Activated CD4-positive, alpha-beta T cell treated with anti-CD3 and anti-CD28 coated beads, Interleukin-10, Interleukin-2, amounts not matched to agents 100 ng/mL and 50 ng/mL, durations not matched to agents 16 hours and 8 hours (primary cell): Measurements from ENCODE around the gene GJB5.
"Not testable (repeated sequence)": the region's sequence is repeated elsewhere in the genome, so short reads cannot be mapped to it uniquely, and the experiment has no call there.

ENCODE experiments used
- DNase-seq: peaks from one replicate; pipeline ENCODE4 v3.0.0-alpha.2; 2020

GJB5 gene

DNA sequence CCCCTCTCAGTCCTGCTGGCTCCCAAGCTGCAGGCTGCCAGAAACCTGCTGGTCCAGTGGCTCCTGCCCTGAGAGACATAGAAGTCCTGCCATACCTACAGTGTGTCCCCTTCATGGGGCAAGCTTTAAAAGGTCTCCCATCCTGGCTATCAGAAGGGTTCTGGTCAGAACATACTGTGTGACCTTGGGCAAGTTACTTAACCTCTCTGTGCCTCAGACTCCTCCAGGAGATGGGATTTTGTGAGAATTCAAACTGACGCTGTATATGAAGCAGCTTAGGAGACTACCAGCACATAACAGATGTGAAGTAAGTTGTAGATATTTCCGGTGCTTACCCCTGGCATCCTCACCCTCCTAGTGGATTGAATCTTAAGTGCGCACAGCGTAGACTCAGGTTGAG, 8.7 kb upstream of the GJB5 start:
- no peak for DNase-seq

GRCh38 chr1:34746785-34747637, 7.8 kb upstream of the GJB5 start:
- no peak for DNase-seq

- DNase-seq: no peak
Observed at GRCh38 chr1:34747638-34747941, 7.3 kb upstream of the GJB5 start.

GRCh38 chr1:34749992-34750391, 4.9 kb upstream of the GJB5 start:
- DNase-seq: no peak

GRCh38 chr1:34750610-34751009, 4.2 kb upstream of the GJB5 start:
- no peak for DNase-seq

DNA sequence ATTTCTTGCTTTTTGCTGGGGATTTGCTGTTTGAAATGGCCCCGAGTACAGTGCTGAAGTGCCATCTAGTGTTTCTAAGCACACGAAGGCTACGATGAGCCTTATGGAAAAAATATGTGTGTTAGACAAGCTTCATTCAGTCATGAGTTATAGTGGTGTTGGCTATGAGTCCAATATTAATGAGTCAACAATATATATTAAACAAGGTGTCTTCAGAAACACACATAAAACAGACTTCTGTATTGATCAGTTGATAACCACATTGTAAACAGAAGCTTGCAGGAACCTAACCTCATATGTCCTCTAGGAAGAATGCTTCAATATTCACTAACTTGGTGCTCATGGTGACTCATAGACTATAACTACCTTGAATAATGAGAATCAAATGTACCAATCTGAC, 1.7 kb upstream of the GJB5 start:
- no peak for DNase-seq

DNA sequence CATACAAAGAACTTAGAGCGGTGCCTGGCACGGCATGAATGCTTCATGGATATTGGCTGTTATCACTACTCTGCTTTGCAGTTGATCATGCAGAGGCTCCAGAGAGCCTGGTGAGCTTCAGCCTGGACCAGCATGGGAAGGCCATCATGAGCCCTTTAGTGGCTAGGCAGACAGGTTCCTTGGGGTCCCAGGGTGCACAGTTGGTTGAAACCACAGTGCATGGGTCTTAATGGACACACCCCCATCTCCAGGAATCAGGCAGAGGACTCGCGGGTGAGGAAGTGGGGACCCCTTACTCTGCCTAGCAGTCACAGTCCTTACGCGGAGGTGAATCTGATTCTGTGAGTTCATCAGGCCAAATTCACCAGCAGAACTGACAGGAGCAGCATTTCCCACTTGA, 1.1 kb downstream of the GJB5 start:
- no peak for DNase-seq

DNA sequence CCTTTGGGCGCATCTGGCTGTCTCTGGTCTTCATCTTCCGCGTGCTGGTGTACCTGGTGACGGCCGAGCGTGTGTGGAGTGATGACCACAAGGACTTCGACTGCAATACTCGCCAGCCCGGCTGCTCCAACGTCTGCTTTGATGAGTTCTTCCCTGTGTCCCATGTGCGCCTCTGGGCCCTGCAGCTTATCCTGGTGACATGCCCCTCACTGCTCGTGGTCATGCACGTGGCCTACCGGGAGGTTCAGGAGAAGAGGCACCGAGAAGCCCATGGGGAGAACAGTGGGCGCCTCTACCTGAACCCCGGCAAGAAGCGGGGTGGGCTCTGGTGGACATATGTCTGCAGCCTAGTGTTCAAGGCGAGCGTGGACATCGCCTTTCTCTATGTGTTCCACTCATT, 2.5 kb downstream of the GJB5 start:
- DNase-seq: no peak

- DNase-seq: no peak
Observed at GRCh38 chr1:34758751-34759150, 3.9 kb downstream of the GJB5 start.

DNA sequence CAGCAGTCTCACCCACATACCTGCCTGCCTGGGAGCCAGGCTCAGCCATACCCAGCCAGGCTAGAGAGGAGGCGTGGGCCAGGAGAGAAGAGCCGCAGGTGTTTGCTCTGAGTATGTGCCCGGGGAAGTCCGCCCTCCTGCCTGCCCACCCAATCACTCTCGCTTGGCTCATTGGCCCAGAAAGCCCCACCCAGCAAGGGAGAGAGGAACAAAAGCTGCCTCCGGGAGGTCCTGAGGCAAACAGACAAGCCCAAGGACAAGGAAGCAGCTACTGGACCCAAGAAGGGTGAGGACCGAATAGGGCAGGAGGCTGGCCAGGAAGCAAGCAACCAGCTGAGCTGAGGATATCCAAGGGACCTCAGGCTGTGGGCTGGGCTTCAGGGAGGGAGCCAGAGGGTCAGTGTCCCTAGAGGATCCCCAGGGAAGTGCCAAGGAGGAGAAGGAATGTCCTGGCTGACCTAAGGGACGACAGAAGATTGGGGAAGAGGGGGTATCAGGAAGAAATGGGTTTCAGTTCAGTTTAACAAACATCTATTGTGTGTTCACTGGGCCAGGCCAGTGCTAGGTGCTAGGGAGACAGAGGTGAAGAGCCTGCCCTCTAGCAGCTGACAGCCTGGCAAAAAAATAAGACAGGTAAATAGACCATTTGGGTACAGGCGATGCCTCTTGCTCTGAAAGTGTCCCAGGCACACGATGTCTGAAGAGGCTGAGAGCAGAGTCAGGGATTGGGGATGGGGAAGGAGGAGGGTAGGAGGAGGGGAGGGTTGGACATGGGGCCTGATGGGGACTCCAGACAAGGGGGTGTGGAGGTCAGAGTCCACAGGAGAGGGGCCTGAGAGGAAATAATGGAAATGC, 4.9 kb downstream of the GJB5 start, which contains the start of gene GJB4:
TSS of gene GJB4 (plus strand) at position 238 of the 855 bp plus-strand sequence. CDS start 1,515 bp downstream, outside the sequence.
- no peak for DNase-seq

DNA sequence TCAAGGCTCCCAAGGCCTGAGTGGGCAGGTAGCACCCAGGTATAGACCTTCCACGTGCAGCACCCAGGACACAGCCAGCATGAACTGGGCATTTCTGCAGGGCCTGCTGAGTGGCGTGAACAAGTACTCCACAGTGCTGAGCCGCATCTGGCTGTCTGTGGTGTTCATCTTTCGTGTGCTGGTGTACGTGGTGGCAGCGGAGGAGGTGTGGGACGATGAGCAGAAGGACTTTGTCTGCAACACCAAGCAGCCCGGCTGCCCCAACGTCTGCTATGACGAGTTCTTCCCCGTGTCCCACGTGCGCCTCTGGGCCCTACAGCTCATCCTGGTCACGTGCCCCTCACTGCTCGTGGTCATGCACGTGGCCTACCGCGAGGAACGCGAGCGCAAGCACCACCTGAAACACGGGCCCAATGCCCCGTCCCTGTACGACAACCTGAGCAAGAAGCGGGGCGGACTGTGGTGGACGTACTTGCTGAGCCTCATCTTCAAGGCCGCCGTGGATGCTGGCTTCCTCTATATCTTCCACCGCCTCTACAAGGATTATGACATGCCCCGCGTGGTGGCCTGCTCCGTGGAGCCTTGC, 6.4 kb downstream of the GJB5 start:
- DNase-seq: no peak

- no peak for DNase-seq
Observed at GRCh38 chr1:34761776-34762307, 7.0 kb downstream of the GJB5 start.

DNA sequence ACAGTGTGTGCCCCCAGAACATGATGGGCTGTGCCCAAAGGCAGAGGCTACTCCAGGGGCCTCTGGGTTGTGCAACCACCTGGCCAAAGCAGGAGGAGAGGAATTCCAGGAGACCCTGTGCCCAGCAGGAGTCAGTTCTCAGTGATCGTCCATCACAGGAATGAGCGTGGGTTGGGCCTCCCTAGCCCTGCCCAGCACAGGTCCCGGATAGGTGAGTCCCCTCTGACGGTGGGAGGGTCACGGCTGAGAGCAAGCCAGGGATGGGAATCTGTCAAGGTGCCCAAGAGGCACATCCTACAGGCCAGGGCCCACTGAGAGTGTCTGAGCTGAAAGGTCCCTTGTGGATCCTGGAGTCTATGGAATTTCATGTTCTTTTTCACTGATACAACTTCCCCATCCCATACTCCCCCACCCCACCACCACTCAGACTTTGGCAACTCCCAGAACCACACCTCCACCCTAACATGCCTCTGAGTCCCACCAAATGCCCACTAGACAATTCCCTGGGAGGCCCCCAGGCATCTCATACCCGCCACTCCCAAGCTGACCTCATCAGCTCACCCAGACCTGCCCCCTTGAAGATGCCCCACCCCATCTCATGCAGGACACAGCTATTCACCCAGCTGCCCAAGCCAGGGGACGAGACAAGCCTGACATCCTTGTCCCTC, 7.8 kb downstream of the GJB5 start:
- DNase-seq: no peak

- no peak for DNase-seq
Observed at GRCh38 chr1:34763142-34763781, 8.4 kb downstream of the GJB5 start.

DNA sequence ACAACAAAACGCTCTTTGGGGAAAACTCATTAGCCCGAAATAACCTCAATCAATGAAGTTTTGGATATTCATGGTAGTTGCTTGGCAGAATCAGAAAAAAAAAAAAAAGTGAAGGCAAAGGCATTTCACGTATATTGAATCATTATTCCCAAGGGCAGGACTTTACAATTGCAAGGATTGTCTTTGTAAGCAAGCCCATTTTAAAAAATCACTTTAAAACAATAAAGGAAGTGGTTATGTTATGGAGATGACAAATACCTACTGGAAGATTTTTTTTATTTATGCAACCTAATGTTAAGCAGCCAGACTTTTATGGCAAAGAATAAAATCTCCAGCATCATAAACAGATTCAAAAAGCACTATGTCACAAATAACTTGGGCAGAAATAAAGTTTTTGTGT, 14.0 kb downstream of the GJB5 start:
- DNase-seq: no peak

DNA sequence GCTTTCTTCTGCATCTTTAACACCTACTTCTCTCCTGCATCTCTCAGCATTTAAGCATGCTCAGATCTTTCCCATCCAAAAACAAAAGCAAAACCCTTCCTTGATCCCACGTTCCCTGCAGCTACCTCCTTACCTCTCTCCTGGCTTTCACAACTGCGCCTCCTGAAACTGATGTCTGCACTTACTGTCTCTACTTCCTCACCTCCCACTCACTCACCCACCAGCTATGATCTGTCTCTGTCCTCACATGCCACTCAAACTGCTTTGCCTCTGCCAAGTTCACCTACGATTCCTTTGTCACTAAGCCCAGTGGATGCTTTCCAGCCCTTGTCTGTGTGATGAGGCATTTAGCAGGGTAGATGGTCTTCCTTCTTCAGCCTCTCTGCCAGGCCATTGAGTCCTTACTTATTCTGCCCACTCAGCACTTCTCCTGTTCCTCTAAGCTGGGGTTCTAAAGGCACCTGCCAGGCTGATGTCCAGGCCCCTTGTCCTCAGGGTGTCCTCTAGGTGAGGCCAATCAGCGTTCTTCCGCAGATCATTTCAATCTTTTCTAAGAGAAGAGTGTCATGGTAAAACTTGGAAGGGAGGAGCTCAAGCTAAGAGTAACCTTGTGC, 16.2 kb downstream of the GJB5 start:
- DNase-seq: no peak

- no peak for DNase-seq
Observed at GRCh38 chr1:34771573-34772371, 16.9 kb downstream of the GJB5 start.

DNA sequence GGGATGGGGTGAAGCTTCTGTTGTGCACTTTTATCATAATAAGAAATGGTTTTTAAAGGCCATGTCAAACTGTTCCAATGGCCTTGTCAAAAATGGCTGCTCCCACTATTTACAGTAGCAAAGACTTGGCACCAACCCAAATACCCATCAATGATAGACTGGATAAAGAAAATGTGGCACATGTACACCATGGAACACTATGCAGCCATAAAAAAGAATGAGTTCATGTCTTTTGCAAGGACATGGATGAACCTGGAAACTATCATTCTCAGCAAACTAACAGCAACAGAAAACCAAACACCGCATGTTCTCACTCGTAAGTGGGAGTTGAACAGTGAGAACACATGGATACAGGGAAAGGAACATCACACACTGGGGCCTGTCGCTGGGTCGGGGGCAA, 18.3 kb downstream of the GJB5 start:
- not testable (repeated sequence) for DNase-seq

GRCh38 chr1:34774957-34775356, 20.1 kb downstream of the GJB5 start:
- DNase-seq: no peak

DNA sequence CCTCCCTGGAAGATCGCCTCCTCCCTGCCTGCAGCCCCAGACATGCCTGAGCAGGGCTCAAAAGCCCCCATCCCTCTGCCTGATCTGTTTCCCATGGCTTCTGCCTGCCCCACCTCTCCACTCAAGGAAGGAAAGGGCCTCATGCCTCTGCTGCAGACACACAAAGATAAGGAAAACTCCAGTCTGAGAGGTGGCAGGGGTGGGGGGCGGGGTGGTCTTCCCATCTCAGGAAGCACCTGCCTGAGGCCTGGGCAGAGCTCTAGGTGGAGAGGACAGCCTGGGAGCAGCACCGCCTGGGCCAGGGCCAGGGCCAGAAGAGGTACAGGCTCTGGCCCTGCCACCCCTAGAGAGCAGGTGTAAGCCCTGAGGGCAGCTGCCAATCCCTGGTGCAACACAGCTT, 22.1 kb downstream of the GJB5 start:
- DNase-seq: no peak
